HG02852 (cell line): ENCODE results near the gene ADGRD2.

Source experiments
- ATAC-seq: cut with Tn5 transposase; IDR thresholded peaks from one replicate; pipeline ENCODE4 v1.9.1; 2021; ENCODE audit warnings: mild to moderate bottlenecking, moderate library complexity; ENCODE audit not compliant: unreplicated experiment

Gene ADGRD2

GRCh38 chr9:124456341-124457078 is 6.3 kb downstream of the ADGRD2 start:
- no peak for ATAC-seq

- no peak for ATAC-seq
Measured at GRCh38 chr9:124457079-124457886, 7.0 kb downstream of the ADGRD2 start.

DNA sequence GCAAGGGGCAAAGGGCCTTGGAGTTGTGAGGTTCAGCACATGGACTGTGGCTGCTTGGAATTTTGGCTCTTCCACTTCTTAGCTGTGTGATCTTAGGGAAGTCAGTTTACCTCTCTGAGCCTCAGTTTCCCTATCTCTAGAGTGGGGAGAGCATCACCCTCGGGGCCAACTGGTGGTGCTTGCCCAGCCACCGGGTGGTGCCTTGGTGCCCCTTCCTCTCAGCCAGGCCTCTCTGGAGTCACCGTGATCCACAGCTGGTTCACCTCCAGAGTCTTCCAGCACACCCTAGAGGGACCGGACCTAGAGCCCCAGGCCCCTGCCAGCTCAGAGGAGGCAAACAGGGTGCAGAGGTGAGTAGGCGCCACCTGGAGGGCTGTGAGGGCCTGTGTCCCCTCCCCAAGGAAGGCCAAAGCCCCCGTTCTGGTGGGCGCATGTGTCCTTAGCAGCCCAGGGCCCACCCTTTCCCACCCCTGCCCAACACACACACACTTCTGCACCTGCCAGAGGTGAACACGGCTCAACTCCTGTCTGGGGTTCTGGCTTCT is 7.7 kb downstream of the ADGRD2 start:
- no peak for ATAC-seq

DNA sequence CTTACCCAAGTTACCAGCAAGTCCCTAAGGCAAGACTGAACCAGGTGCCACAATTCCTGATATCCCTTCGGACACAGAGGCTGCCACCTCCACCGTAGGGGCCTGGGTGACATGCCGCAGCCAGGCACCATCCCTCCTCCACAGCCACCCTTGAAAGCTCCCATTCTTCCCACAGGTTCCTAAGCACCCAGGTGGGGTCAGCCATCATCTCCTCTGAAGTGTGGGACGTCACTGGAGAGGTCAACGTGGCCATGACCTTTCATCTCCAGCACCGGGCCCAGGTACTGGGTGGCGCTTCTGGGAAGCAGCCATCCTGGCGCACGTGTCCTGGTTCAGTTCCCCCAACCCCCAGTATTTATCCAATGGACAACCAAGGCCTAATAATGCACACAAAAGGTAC is 8.2 kb downstream of the ADGRD2 start:
- no peak for ATAC-seq

DNA sequence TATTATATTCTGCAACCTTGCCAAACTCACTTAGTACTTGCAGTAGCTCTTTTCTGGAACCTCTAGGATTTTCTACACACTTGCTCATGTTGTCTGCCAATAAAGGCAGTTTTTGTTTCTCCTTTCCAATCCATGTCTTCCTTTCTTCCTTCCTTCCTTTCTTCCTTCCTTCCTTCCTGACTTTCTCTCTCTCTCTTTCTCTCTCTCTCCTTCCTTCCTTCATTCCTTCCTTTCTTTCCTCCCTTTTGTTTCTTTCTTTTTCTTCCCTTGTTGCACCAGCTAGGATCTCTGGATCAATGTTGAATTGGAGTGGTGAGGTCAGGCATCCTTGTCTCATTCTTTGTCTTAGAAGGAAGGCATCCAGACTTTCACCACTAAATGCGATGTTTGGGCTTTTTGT is 12.5 kb downstream of the ADGRD2 start:
- ATAC-seq = no peak

- ATAC-seq = no peak
Measured at GRCh38 chr9:124465736-124466135, 15.5 kb downstream of the ADGRD2 start.

GRCh38 chr9:124467410-124468060 is 17.3 kb downstream of the ADGRD2 start:
- ATAC-seq = no peak

GRCh38 chr9:124468061-124468740 is 17.9 kb downstream of the ADGRD2 start:
- ATAC-seq = no peak

DNA sequence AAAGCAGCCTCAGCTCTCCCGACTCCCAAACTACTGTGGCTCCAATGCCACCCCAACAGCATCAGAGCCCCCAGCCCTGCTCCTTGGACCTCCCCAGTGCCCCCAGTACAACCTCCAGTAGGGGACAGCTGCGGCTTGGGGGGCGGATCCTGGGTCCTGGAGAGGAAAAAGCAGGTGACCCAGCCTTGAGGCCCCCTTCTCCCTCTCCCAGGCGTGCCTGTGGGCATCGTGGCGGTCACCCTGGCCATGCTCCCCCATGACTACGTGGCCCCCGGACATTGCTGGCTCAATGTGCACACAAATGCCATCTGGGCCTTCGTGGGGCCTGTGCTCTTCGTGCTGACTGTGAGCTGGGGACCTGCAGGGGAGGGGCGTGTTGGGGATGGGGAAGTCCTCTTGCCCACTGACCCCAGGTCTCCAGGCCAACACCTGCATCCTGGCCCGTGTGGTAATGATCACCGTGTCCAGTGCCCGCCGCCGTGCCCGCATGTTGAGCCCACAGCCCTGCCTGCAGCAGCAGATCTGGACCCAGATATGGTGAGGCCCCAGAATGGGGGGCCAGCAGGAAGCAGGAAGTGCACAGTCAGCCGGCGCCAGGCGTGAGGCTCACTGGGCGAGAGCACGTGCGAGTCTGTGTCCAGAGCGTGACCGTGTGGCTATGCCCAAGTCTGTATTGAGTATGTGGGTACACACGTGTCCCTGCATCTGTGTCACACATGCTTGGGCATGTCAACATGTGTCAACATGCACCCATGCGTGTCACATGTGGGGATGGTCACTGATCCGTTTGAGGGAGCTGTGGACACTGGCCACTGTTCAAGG is 19.0 kb downstream of the ADGRD2 start:
- no peak for ATAC-seq

- no peak for ATAC-seq
Measured at GRCh38 chr9:124470306-124470705, 20.1 kb downstream of the ADGRD2 start.

- no peak for ATAC-seq
Measured at GRCh38 chr9:124470726-124471125, 20.5 kb downstream of the ADGRD2 start.

GRCh38 chr9:124471761-124472160 is 21.5 kb downstream of the ADGRD2 start:
- no peak for ATAC-seq

- no peak for ATAC-seq
Measured at GRCh38 chr9:124472770-124473169, 22.5 kb downstream of the ADGRD2 start.

- no peak for ATAC-seq
Measured at GRCh38 chr9:124473310-124473709, 23.1 kb downstream of the ADGRD2 start.

DNA sequence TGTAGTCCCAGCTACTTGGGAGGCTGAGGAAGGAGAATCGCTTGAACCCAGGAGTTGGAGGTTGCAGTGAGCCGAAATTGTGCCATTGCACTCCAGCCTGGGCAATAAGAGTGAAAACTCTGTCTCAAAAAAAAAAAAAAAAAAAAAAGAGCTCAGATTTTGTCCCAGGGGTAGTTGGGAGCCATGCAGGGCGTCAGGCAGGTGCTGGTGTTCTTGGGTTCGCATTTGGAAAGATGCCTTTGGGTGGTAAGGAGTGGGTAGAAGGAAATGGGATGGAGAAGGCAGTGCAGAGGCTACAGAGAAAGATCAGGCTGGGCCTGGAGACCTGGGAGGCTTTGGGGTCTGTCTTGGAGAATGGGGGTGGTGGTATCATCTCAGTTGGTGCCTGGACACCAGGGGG is 23.9 kb downstream of the ADGRD2 start:
- ATAC-seq = no peak

GRCh38 chr9:124475158-124475867 is 25.1 kb downstream of the ADGRD2 start:
- no peak for ATAC-seq

DNA sequence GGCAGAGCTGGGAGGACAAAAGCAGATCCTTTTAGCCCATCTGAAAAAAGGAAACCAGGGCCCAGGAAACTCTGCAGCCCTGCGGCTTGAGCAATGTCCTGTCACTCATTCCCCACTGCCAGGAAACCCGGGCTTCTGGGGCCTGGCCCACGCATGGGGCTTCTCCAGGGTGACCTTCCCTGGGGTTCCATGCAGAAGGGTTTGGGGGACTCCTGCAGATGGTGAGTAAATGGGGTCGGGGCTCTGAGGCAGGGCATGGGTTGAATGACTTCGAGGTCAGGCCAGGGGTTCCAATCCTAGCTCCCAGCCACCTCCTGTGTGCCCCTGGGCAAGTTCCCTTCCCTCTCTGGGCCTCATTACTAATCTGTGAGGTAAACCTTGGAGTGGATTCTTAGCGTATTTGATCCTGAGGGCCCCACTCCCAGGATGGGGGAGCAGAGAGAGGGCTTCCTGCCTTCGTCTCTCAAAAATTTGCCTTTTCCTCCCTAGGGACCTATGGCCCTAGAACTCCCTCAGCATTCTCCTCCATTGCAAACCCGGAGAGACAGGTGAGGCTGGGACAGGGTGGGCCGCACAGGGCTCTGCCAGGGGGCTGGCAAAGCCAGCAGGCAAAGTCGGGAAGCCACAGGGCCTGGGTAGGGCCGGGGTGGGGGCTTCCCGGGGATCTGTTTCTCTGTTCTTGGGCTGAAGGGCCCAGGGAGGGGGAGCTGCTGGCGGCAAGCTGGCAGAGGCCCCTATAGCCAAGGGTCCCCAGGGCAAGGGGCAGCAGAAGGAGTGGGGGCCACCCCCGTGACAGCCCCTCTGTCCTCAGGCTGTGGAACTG is 25.8 kb downstream of the ADGRD2 start:
- ATAC-seq = no peak

- no peak for ATAC-seq
Measured at GRCh38 chr9:124477211-124477647, 27.0 kb downstream of the ADGRD2 start.
